Breast epithelium (tissue), 3 donors: ENCODE results near the gene KCNIP1.

Source experiments
- CTCF ChIP-seq, 3 donors: fragments of 450-650 bp; IDR thresholded peaks; one replicate each; pipeline ENCODE4 v1.5.1; 2016 to 2017; ENCODE audit warnings: antibody characterized with exemption in 3 of 3, mild to moderate bottlenecking in 3 of 3, moderate library complexity in 3 of 3
- POLR2AphosphoS5 ChIP-seq, 3 donors: sonication (generic); formaldehyde crosslinking; IDR thresholded peaks; one replicate each; pipeline ENCODE4 v1.6.1; 2017; ENCODE audit warnings: antibody characterized with exemption in 3 of 3

DNA sequence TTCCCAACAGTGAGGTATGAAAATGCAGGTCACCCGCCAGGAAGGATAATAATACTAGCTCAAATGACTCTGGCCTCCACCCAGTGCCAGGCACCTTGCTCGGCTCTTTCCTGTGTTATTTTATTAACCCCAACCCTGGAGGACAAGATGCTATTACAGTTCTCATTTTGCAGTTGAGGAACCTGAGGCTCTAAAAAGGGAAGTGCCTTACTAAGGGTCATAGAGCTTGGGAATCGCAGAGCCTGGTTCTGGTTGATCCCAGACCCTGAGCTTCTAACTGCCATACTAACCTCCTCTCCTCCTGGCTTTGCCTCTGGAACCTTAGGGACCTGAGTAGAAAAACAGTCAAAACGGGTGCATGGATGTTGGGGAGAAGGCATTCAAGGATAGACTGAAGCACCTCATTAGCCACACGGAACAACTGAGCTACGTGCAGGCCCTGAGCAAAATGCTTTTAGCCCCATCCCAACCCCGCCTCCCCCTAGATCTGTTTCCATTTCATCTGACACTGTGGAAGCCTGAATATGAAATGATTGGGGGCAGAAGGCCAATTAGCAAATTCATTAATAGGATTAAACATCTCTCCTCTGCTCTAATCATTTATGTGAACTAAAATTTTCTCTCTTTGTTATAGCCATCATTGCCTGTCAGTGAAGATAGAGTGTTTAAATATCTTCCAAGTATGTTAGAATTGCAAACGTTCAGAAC is 7.9 kb downstream of the KCNIP1 start:
- TF ChIP-seq POLR2AphosphoS5 (IDR thresholded peaks at IDR 0.05) (no peak), CTCF (IDR thresholded peaks at IDR 0.05) (no peak)
